Activated CD4-positive, alpha-beta T cell treated with anti-CD3 and anti-CD28 coated beads for 24 hours (primary cell): ENCODE results near the gene DTNBP1.

Experiments used
- DNase-seq, 2 donors: peaks; one replicate each; pipeline ENCODE4 v3.0.0-alpha.2; 2020; ENCODE audit warnings: low read depth in 2 of 2

DTNBP1 gene

GRCh38 chr6:15626160-15626559, 36.7 kb downstream of the DTNBP1 start:
- no peak for DNase-seq

DNA sequence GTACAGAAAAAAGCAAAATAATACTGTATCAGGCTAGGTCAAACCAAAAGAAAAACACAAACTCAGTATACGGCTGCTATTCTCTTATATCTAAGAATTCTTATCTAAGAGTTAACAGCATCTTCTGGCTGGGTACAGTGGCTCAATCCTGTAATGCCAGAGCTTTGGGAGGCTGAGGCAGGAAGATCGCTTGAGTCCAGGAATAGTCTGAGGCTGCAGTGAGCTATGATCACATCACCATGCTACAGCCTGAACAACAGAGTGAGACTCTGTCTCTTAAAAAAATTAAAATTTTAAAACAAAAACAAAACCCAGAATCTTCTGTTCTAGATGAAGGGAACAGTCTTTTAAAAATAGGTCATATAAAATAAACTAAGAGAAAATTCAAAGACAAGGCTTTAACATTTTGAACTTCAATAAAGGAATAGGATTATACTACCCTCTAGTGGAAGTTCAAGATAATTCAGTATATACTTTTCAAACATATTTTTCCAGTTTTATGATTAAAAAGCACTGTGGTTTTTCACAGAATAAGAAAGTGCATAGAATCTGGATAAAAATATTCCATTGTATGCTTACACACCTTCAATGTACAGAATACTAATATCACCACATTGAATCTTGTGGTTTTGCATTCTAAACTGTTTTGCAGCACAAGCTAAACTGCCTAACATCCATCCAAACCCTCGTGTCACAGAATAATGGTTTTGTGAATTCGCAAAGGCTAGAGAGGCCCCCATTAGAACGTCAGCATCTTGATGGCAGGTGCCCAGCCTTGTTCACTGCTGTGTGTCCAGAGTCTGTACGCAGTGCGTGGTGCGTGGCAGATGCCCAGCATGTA, 39.3 kb downstream of the DTNBP1 start:
- no peak for DNase-seq

DNA sequence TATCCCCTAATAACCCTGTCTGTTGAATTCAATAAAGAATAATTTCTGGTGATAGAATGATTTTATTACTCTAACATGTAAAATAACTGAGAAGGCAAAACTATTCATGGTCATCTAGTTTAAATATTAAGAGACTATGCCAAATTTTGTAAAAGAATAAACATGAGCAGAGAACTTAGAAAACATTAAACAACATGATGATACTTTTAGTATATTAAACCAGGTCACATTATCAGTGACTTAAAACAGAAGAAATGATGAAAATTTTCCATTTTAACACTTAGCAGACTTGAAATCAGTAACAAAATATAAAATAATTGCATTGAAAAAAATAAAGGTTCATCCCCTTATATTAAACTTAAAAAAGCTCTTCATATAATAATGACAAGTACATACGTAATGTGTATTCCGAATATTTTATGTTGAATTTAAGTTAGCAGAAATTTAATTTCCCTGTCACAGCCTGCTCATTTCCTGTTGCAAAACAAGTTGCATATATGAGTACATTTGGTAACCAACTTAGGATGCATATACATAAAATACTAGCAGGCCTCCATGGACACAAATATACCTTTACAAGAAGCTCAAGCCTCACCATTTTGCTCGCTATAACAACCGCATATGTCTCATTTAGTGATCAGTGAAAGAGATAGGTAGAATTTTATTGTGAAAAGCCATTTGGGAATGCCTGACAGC, 40.6 kb downstream of the DTNBP1 start:
- DNase-seq = no peak

GRCh38 chr6:15621203-15622044, 41.4 kb downstream of the DTNBP1 start:
- no peak for DNase-seq

GRCh38 chr6:15620611-15621010, 42.2 kb downstream of the DTNBP1 start:
- no peak for DNase-seq

- no peak for DNase-seq
These were observed 43.5 kb downstream of the DTNBP1 start for GRCh38 chr6:15619330-15619729.

DNA sequence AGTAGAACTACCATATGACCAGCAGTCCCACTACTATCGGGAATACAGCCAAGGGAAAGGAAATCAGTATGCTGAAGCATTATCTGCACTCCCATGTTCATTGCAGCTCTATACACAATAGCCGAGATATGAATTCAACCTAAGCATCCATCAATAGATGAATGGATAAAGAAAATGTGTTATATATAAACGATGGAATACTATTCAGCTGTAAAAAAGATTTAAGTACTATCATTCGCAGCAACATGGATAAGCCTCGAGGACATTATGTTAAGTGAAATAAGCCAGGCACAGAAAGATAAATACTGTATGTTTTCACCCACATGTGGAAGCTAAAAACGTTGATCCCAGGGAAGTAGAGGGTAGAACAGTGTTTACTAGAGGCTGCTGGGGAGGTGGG, 44.1 kb downstream of the DTNBP1 start:
- no peak for DNase-seq

GRCh38 chr6:15616261-15616660, 46.6 kb downstream of the DTNBP1 start:
- no peak for DNase-seq

- no peak for DNase-seq
These were observed 47.0 kb downstream of the DTNBP1 start for GRCh38 chr6:15615802-15616201.

DNA sequence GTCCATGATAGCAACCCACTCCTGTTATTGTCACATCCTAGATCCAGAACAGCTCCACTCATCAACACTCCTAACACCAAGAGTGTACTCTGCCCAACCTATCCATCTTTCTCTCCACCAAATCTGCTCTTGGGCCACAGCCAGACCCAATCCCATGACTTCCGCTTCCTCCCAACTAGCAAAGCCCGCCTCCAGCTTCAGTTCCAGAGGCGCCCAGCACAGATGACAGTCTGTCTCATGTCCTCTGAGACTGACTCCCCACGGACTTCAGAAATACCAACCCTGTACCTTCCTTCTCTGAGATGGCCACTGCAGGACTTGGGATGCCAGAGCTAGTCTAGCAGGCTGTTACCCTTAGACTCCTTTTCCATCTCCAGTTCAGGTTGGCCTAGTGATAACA, 48.6 kb downstream of the DTNBP1 start:
- DNase-seq = no peak

DNA sequence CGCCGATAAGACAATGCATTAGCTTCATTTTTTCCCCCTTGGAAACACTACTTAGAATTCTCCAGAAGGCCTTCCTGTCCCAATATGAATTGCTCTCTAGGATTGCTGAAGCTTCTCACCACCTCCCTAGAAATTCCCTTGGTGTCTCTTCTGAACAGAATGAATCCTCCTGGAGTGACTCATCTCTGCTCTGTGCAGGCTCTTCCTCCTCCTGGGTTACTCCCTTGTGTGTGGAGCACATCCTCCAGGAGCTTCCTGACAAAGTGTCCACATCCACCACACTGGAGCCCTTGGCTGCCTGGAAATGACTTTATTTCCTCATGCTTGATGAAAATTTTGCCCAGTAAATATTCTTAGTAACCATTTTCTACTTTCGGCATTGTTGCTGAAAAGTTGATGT, 54.4 kb downstream of the DTNBP1 start:
- DNase-seq = no peak

- DNase-seq = no peak
These were observed 55.2 kb downstream of the DTNBP1 start for GRCh38 chr6:15607603-15608002.

DNA sequence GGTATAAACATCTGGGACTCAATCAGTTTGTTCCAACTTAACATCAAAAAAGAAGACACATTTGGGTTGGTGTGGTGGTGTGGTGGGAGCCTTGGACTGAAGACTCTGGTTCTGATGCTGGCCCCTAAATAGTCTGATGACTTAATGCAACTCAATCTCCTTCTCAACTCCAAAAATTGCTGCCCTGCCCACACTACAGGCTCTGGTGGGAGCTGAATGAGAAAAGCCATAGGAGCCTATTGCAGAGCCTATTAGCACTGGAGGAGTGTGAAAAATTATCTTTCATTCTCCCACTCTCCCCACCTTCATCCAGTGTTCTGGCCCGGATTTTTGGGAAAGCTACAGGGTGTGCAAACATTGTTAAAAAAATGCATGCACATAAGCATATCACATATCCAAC, 56.5 kb downstream of the DTNBP1 start:
- no peak for DNase-seq

DNA sequence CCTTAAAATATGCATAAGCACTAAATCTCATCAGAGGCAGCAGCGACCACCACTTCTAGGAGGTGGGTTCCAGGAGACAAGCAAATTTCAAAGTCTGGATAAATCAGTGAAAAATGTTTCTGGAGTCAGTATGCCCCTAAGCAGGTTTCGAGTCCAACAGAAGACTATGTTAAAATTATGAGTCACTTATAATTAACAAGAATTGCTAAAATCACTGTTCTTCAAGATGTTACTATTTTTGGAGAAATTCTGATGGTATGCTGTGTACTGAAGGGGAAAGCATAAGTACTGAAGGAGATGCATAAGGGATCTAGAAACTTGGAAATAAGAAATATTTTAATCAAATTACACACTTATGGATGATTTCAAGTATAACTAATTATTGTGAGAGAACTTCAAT, 58.0 kb downstream of the DTNBP1 start:
- no peak for DNase-seq

DNA sequence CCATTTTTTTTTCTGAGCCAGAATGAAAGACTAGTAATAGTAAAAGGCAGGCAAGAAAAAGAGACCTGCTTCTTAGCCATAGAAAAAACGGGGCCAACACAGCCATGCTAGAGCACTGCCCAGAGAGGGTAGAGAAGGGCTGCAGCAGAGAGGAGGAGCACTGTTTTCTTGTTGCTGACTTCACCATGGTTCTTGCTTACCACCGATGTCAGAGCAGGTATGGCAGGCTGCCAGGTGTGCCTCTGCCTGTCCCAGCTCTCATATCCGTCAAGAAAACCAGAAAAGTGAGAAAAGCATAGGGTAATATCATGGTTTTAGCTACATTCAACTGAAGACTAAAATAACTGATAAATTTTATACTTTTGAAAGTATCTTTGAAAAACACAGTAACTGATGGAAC, 60.7 kb downstream of the DTNBP1 start:
- no peak for DNase-seq

DNA sequence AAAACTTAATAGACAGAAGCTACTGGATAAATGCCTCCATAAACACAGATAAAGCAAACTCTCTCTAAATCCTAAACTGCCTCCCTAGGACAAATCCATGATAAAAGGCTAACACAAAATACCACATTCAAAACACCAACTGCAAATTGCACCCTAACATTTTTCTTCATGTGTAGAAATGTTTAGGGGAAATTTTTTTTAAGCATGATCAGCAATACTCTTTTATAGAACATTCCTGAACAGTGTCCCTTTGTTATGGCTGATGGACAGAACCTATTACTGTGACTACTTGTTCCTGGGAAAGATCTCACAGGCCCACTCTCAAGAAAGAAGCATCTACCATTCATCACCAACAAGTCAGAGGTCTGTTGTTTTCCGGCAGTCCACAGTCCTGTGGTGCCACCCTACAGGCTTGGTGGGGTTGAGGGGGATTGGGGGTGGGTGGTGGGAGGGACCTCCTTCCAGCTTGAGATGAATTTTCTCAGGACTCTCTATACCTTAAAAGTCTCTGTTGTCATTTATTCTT, 64.5 kb downstream of the DTNBP1 start:
- DNase-seq = no peak

DNA sequence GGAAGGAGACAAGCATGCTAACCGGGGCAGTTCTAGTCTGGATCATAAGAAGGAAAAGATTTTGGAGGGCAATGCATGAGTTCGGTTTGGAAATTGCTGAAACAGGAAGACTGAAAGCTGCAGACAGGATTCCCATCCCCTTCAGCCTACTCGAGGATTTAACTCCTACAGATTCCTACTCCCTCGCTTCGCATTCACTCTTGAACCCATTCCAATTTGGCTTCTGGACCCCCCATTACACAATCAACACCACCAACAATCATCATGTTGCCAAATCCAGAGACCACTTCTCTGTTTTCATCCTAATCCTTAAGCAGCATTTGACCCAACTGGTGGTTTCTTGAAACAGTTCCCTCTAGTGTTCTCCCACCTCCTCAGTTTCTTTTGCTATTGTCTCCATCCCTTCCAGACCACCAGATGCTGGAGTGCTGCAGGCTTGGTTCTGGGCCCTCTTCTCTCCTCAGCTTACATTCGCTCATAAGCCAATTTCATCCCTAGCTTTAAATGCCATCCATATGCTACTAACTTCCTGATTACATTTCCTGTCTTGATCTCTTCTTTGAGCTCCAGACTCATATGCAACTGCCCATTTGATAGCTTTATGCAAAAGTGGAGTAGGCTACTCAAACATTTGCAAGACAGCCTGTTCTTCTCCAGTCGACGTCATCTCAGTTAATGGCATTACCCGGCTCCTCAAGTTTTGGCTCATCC, 66.5 kb downstream of the DTNBP1 start:
- DNase-seq = no peak

- DNase-seq = no peak
These were observed 67.2 kb downstream of the DTNBP1 start for GRCh38 chr6:15595461-15596173.

- no peak for DNase-seq
These were observed 68.1 kb downstream of the DTNBP1 start for GRCh38 chr6:15594512-15595259.

- no peak for DNase-seq
These were observed 69.0 kb downstream of the DTNBP1 start for GRCh38 chr6:15593798-15594197.
